Tibial artery (tissue), 4 donors: ENCODE results near the gene CDC42EP5.

ENCODE experiments used
- DNase-seq, 2 donors: peaks; one replicate each; pipeline ENCODE4 v3.0.0-alpha.2; 2019
- H3K27ac ChIP-seq, 2 donors: fragments of 200-600 bp; sonication (generic) in 1 of 2; 1 replicate in 1 of 2; 2 replicates in 1 of 2; pipeline ENCODE4 v1.5.1; 2018 to 2019; ENCODE audit warnings: mild to moderate bottlenecking in 1 of 2
- H3K27me3 ChIP-seq, 2 donors: fragments of 200-600 bp; sonication (generic) in 1 of 2; one replicate each; pipeline versions ENCODE4 v1.5.1 to v1.6.0; 2016 to 2019
- H3K36me3 ChIP-seq, 3 donors: fragments of 200-600 bp; sonication (generic) in 2 of 3; one replicate each; pipeline ENCODE4 v1.5.1; 2016 to 2019; ENCODE audit warnings: mild to moderate bottlenecking in 2 of 3
- H3K4me1 ChIP-seq, 4 donors: fragments of 200-600 bp; sonication (generic) in 2 of 4; 1 replicate in 3 of 4; 2 replicates in 1 of 4; pipeline ENCODE4 v1.5.1; 2016 to 2019
- H3K4me3 ChIP-seq, 2 donors: fragments of 200-600 bp; sonication (generic) in 1 of 2; 1 replicate in 1 of 2; 2 replicates in 1 of 2; pipeline ENCODE4 v1.5.1; 2018 to 2019; ENCODE audit warnings: mild to moderate bottlenecking in 2 of 2
- H3K9me3 ChIP-seq, 3 donors: fragments of 200-600 bp; sonication (generic) in 1 of 3; one replicate each; pipeline ENCODE4 v1.5.1; 2016 to 2019
- CTCF ChIP-seq, 2 experiments: fragments of 200-600 bp in 1 of 2; fragments of 450-650 bp in 1 of 2; IDR thresholded peaks; one replicate each; pipeline ENCODE4 v1.5.1; 2017 to 2019; ENCODE audit warnings: antibody characterized with exemption in 2 of 2, mild to moderate bottlenecking in 1 of 2, moderate library complexity in 1 of 2
- intact Hi-C: fragments of 100-400 bp; cut with DNase I; formaldehyde crosslinking; loops from one replicate; pipeline ENCODE4 v1.15.0; 2023; ENCODE audit warnings: low total_unique reads

The CDC42EP5 gene

GRCh38 chr19:54418030-54418929, 54.8 kb downstream of the CDC42EP5 start:
- Histone ChIP-seq H3K36me3 (no peaks in the 10 kb centered on the region), H3K27ac (no peak overlapping the region), H3K27me3 (peaks cover 0 to 87% of the 10 kb centered on the region in 2 donors), H3K4me1 (peaks cover 0 to 25% (median 6%) of the 10 kb centered on the region in 4 donors), H3K9me3 (no peaks in the 10 kb centered on the region), H3K4me3 (no peak overlapping the region)
- intact Hi-C loops = no loop called here
- DNase-seq = no peak
- no peak for TF ChIP-seq CTCF (IDR thresholded peaks at IDR 0.05)

- intact Hi-C loops = no loop called here
- Histone ChIP-seq H3K4me3 (no peak overlapping the region), H3K4me1 (peaks cover 0 to 25% (median 6%) of the 10 kb centered on the region in 4 donors), H3K27ac (no peak overlapping the region), H3K27me3 (peaks cover 0 to 88% of the 10 kb centered on the region in 2 donors), H3K9me3 (no peaks in the 10 kb centered on the region), H3K36me3 (no peaks in the 10 kb centered on the region)
- TF ChIP-seq CTCF (IDR thresholded peaks at IDR 0.05) = no peak
- no peak for DNase-seq
These were observed 56.2 kb downstream of the CDC42EP5 start for GRCh38 chr19:54416695-54417491.

GRCh38 chr19:54415901-54416673, 57.0 kb downstream of the CDC42EP5 start:
- Histone ChIP-seq H3K36me3 (no peaks in the 10 kb centered on the region), H3K27ac (no peak overlapping the region), H3K27me3 (peaks cover 0 to 84% of the 10 kb centered on the region in 2 donors), H3K4me3 (no peak overlapping the region), H3K9me3 (no peaks in the 10 kb centered on the region), H3K4me1 (peaks cover 0 to 25% (median 6%) of the 10 kb centered on the region in 4 donors)
- no peak for TF ChIP-seq CTCF (IDR thresholded peaks at IDR 0.05)
- intact Hi-C loops = no loop called here
- no peak for DNase-seq

GRCh38 chr19:54415208-54415900, 57.7 kb downstream of the CDC42EP5 start, which contains the start of gene TTYH1:
Gene TTYH1 (plus strand): TSS chr19:54415464. CDS start chr19:54415553, 89 bp downstream.
- Histone ChIP-seq H3K4me3 (no peak within 1 kb of the TSS), H3K36me3 (no peaks in the 10 kb centered on the region), H3K27ac (no peak within 1 kb of the TSS), H3K27me3 (peaks cover 0 to 81% of the 10 kb centered on the region in 2 donors), H3K4me1 (peaks cover 0 to 17% (median under 1%) of the 10 kb centered on the region in 4 donors), H3K9me3 (no peaks in the 10 kb centered on the region)
- intact Hi-C loops = no loop called here
- no peak for TF ChIP-seq CTCF (IDR thresholded peaks at IDR 0.05)
- DNase-seq = no peak
